NCI-H2107 treated with DMSO at 0.1 percent for 48 hours (cell line): ENCODE data around the gene RAPGEF2.
"Not testable (repeated sequence)": the region's sequence is repeated elsewhere in the genome, so short reads cannot be mapped to it uniquely, and the experiment has no call there.

Source experiments
- DNase-seq: peaks from one replicate; lab custom pipeline; 2025; ENCODE audit not compliant: unreplicated experiment; lab: John Stamatoyannopoulos, UW

Gene RAPGEF2

GRCh38 chr4:159235779-159236368, 133.0 kb downstream of the RAPGEF2 start:
- DNase-seq, result no peak

- no peak for DNase-seq
Observed at GRCh38 chr4:159237975-159238374, 135.1 kb downstream of the RAPGEF2 start.

GRCh38 chr4:159238631-159239030, 135.8 kb downstream of the RAPGEF2 start:
- no peak for DNase-seq

- no peak for DNase-seq
Observed at GRCh38 chr4:159239629-159240028, 136.8 kb downstream of the RAPGEF2 start.

- DNase-seq, result no peak
Observed at GRCh38 chr4:159240046-159240445, 137.2 kb downstream of the RAPGEF2 start.

- no peak for DNase-seq
Observed at GRCh38 chr4:159240687-159241086, 137.8 kb downstream of the RAPGEF2 start.

- DNase-seq, result no peak
Observed at GRCh38 chr4:159242427-159242826, 139.5 kb downstream of the RAPGEF2 start.

- DNase-seq, result peak; percentile 28
Observed at GRCh38 chr4:159248384-159249178, 145.7 kb downstream of the RAPGEF2 start.

- no peak for DNase-seq
Observed at GRCh38 chr4:159250751-159251325, 148.0 kb downstream of the RAPGEF2 start.

- not testable (repeated sequence) for DNase-seq
Observed at GRCh38 chr4:159251580-159251979, 148.7 kb downstream of the RAPGEF2 start.

- no peak for DNase-seq
Observed at GRCh38 chr4:159252491-159252890, 149.6 kb downstream of the RAPGEF2 start.

GRCh38 chr4:159256037-159256436, 153.2 kb downstream of the RAPGEF2 start:
- no peak for DNase-seq

- DNase-seq, result no peak
Observed at GRCh38 chr4:159258889-159259560, 156.1 kb downstream of the RAPGEF2 start.

GRCh38 chr4:159264057-159264456, 161.2 kb downstream of the RAPGEF2 start:
- no peak for DNase-seq

GRCh38 chr4:159266981-159267868, 164.3 kb downstream of the RAPGEF2 start:
- no peak for DNase-seq

GRCh38 chr4:159267869-159268285, 165.0 kb downstream of the RAPGEF2 start:
- DNase-seq, result no peak

GRCh38 chr4:159268607-159269006, 165.7 kb downstream of the RAPGEF2 start:
- DNase-seq, result no peak

GRCh38 chr4:159269116-159269515, 166.2 kb downstream of the RAPGEF2 start:
- no peak for DNase-seq

GRCh38 chr4:159269956-159270355, 167.1 kb downstream of the RAPGEF2 start:
- DNase-seq, result no peak

GRCh38 chr4:159271856-159272255, 169.0 kb downstream of the RAPGEF2 start:
- DNase-seq, result no peak
